ENCODE results near the gene NFXL1.

NFXL1 gene

DNA sequence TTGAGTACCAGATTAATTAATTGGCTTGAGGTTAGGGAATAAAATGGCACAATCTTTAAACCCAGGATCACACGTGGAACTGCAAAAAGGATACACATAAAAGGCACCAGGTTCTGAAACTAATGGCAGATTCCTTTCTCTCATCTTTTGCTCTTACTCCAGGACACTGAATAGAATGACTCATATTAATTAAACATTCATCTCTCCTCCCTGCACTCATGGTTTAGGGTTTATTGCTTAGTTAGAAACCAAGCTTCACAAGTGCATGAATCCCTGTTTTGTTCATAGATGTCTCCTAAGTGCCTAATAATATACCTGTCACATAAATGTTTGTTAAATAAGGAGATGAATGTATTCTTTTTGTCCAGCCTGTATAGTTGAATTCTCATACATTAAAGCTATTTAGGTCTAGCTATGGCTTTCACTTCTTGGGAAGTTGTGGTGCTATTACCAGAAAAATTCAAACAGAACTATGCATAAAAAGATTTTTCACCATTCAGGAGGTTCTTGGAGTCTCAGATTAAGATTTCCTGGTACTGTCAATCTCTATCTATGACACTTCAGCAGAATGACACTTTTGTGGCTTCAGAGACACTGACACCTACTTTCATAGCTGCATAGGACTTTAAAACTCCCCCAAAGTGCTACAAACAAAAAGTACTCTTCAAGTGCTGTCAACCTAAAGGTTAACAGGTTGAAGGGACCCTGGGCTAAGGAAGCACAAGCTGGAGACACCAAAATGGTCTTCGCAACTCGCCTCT lies 83.9 kb downstream of the NFXL1 start:
- no peak for DNase-seq

DNA sequence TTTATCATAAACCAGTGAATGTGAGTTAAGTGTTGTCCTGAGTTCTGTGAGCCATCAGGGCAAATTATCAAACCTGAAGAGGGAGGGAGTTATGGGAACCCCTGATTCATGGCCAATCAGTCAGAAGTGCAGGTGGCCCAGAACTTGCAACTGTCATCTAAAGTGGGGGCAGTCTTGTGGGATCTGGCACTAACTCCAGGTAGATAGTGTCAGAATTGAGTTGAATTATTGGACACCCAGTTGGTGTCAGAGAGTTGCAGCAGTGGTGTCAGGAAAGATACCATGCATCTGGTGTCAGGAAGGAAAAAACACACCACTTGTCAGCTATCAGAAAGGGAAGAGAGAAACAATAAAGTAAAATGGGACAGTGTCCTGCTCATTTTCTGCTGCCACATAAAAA lies 84.9 kb downstream of the NFXL1 start:
- DNase-seq, result no peak

DNA sequence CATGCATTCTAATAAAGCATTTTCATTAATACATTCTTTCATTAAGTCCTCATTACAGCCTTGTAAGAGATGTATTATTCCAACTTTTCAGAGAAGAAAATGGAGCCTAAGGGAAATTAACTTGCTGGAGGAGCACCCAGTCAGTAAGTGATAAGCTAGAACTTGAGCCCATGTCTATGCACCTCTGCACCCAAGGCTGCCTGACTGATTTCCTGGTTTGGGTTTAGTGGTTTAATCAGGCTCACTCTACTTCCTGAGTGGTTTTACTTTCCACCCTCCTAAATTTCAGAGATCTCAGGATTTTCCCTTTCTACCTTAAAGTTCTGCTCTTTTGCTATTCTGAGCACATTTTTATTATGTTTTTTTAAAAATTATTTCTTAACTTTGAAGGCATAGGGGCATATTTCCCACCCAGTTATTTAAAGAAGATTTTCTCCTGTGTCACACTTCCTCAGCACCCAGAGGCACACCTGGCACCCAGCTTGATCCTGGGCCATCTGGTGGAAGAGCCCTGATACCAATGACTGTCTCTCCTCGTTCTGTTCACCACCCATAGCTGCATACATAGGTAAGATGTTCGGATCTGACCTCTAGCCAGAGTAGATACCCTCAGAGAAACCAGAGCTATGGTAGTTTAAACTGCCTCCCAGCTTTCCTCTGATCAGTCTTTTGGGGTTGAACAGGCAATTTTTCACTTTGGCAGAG lies 86.9 kb downstream of the NFXL1 start:
- no peak for DNase-seq

- no peak for DNase-seq
Measured at GRCh38 chr4:47824840-47825239, 89.5 kb downstream of the NFXL1 start.

DNA sequence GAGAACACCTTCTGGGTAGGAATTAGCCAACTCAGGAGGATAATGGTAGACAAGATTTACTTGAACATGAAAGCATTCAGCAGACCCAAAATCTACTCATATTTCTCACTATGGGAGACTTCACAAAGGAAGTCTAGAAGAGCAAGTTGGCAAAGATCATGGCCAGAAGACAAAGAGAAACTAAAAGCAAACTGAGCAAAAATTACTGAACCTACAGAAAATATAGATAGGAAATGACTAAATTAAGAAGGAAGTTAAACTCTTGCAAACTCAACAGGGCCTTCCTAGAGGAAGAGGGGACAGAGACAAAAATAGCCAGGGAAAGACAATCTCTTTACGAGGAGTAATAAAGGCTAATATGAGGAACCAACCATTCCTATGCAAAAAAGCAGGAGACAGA lies 95.2 kb downstream of the NFXL1 start:
- DNase-seq, result no peak

- DNase-seq, result no peak
Measured at GRCh38 chr4:47817275-47817674, 97.1 kb downstream of the NFXL1 start.

- no peak for DNase-seq
Measured at GRCh38 chr4:47816748-47817147, 97.6 kb downstream of the NFXL1 start.

DNA sequence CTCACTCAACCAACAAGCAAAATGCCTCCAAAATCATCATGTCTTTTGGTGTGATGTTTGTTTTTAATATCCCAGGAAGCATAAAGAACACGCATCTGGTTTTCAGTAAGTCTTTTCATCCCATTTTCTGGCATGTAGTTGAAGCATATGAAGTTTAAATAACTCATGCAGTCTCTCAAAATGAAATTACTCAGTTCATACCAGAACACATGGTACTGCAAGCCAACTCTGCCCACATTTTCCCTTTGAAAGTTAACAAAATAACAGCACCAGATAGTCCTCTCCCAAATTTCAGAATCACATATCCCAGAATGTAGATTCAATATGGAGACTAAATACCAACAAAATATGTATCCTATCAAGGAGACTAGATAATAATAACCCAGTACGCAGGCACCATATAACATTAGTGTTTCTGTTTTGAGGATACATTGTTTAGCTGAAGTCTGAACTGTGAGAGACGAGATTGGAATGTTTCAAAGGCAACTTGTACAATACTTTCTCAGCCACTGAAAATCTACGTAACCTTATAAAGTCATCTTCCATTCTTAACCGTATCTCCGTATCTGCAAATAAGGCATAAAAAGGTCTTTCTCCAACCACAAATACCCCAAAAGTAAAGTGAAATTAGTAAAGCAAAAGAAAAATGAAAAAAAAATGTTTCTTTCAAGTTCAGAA lies 99.6 kb downstream of the NFXL1 start:
- DNase-seq, result no peak

DNA sequence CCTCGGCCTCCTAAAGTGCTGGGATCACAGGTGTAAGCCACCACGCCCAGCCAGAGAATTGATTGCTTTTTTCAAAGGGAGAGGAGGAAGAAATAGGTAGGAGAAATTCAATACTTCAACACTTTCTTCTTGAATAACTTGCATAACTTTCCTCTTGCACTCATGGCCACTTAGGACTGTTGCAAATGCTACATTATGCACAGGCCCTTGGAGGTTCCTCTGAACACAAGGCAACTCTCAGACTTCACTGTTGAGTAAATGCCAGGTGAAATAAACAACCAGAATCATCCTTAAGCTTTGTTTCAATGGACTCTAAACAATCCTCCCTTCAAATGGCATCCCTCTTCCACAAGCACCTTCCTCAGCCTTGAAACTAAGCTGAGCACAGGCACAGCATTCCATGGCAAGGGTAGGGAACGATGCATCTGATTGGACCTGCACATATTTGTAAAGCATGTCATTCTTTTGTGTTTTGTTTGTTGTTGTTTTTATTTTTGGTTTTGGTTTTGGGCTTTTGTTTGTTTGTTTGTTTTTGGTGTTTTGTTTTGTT lies 104.7 kb downstream of the NFXL1 start:
- no peak for DNase-seq

- DNase-seq, result no peak
Measured at GRCh38 chr4:47804598-47804997, 109.8 kb downstream of the NFXL1 start.

GRCh38 chr4:47801481-47802002 lies 112.8 kb downstream of the NFXL1 start:
- DNase-seq, result no peak

GRCh38 chr4:47798165-47798564 lies 116.2 kb downstream of the NFXL1 start:
- no peak for DNase-seq

Data from NK-92 treated with Interleukin-12 subunit alpha and Interleukin-12 subunit beta, amount 100 ng/mL, for 24 hours (cell line).